SK-N-DZ (cell line): ENCODE data around the gene GUK1.
"Not testable (repeated sequence)": the region's sequence is repeated elsewhere in the genome, so short reads cannot be mapped to it uniquely, and the experiment has no call there.

Experiments
- DNase-seq: peaks from one replicate; pipeline ENCODE4 v3.0.0-alpha.2; 2015; ENCODE audit warnings: low spot score

The GUK1 gene

GRCh38 chr1:228162286-228163006 lies 22.4 kb downstream of the GUK1 start:
- peak; percentile 44 for DNase-seq

GRCh38 chr1:228163007-228163753 lies 23.1 kb downstream of the GUK1 start:
- DNase-seq = no peak

- no peak for DNase-seq
Observed at GRCh38 chr1:228163776-228164519, 23.9 kb downstream of the GUK1 start.

GRCh38 chr1:228164561-228165371 lies 24.7 kb downstream of the GUK1 start:
- no peak for DNase-seq

- peak; percentile 96 for DNase-seq
Observed at GRCh38 chr1:228165372-228166169, 25.5 kb downstream of the GUK1 start, which contains the start of gene IBA57. Gene IBA57 (plus strand): TSS chr1:228165804. CDS start chr1:228165817, 13 bp downstream.

- peak; percentile 65 for DNase-seq
Observed at GRCh38 chr1:228166170-228166936, 26.3 kb downstream of the GUK1 start.

- no peak for DNase-seq
Observed at GRCh38 chr1:228168563-228169270, 28.6 kb downstream of the GUK1 start.

GRCh38 chr1:228169345-228169744 lies 29.3 kb downstream of the GUK1 start:
- DNase-seq = no peak

GRCh38 chr1:228170666-228171065 lies 30.6 kb downstream of the GUK1 start:
- no peak for DNase-seq

- no peak for DNase-seq
Observed at GRCh38 chr1:228171221-228171891, 31.3 kb downstream of the GUK1 start.

- DNase-seq = no peak
Observed at GRCh38 chr1:228172591-228173527, 32.8 kb downstream of the GUK1 start.

GRCh38 chr1:228173528-228174481 lies 33.7 kb downstream of the GUK1 start:
- not testable (repeated sequence) for DNase-seq

GRCh38 chr1:228174482-228175315 lies 34.6 kb downstream of the GUK1 start:
- no peak for DNase-seq

- DNase-seq = no peak
Observed at GRCh38 chr1:228175316-228176023, 35.4 kb downstream of the GUK1 start.

GRCh38 chr1:228176024-228176395 lies 35.9 kb downstream of the GUK1 start:
- DNase-seq = no peak
